ENCODE results near the gene EHBP1.

The EHBP1 gene

GRCh38 chr2:62817995-62818713 lies 112.6 kb downstream of the EHBP1 start:
- Histone ChIP-seq H3K27me3 (ENCODE audit: insufficient read depth, insufficient read length) (no peaks in the 10 kb centered on the region), H3K9me3 (ENCODE audit: insufficient read depth, low read length) (no peaks in the 10 kb centered on the region), H3K4me1 (ENCODE audit: insufficient read depth, insufficient read length) (no peaks in the 10 kb centered on the region), H3K36me3 (ENCODE audit: insufficient read depth, insufficient read length, low read length) (no peaks in the 10 kb centered on the region), H3K4me3 (ENCODE audit: insufficient read length, low read depth) (no peak overlapping the region), H3K9ac (ENCODE audit: insufficient read length, low read depth) (no peak overlapping the region)
- no peak for DNase-seq (ENCODE audit: low read depth, low spot score)
- TF ChIP-seq SUZ12 (IDR thresholded peaks at IDR 0.05; ENCODE audit: extremely low read depth, insufficient read depth, insufficient read length) (no peak), ZNF274 (IDR thresholded peaks at IDR 0.05; ENCODE audit: low read depth, low read length) (no peak), YY1 (IDR thresholded peaks at IDR 0.05; ENCODE audit: insufficient read depth, insufficient read length) (no peak)

- no peaks in the 10 kb centered on the region for H3K27me3 ChIP-seq (ENCODE audit: insufficient read depth, insufficient read length)
- H3K9ac ChIP-seq (ENCODE audit: insufficient read length, low read depth): no peak overlapping the region
- H3K9me3 ChIP-seq (ENCODE audit: insufficient read depth, low read length): no peaks in the 10 kb centered on the region
- H3K36me3 ChIP-seq (ENCODE audit: insufficient read depth, insufficient read length, low read length): peaks cover 3% of the 10 kb centered on the region
- DNase-seq (ENCODE audit: low read depth, low spot score): no peak
- H3K4me3 ChIP-seq (ENCODE audit: insufficient read length, low read depth): no peak overlapping the region
- TF ChIP-seq ZNF274 (IDR thresholded peaks at IDR 0.05; ENCODE audit: low read depth, low read length) (no peak), YY1 (IDR thresholded peaks at IDR 0.05; ENCODE audit: insufficient read depth, insufficient read length) (no peak), SUZ12 (IDR thresholded peaks at IDR 0.05; ENCODE audit: extremely low read depth, insufficient read depth, insufficient read length) (no peak)
- no peaks in the 10 kb centered on the region for H3K4me1 ChIP-seq (ENCODE audit: insufficient read depth, insufficient read length)
These were observed 117.0 kb downstream of the EHBP1 start for GRCh38 chr2:62822549-62822948.

GRCh38 chr2:62824388-62824787 lies 118.9 kb downstream of the EHBP1 start:
- H3K27me3 ChIP-seq (ENCODE audit: insufficient read depth, insufficient read length): no peaks in the 10 kb centered on the region
- H3K4me3 ChIP-seq (ENCODE audit: insufficient read length, low read depth): no peak overlapping the region
- H3K4me1 ChIP-seq (ENCODE audit: insufficient read depth, insufficient read length): no peaks in the 10 kb centered on the region
- no peak for DNase-seq (ENCODE audit: low read depth, low spot score)
- no peaks in the 10 kb centered on the region for H3K9me3 ChIP-seq (ENCODE audit: insufficient read depth, low read length)
- H3K9ac ChIP-seq (ENCODE audit: insufficient read length, low read depth): no peak overlapping the region
- peaks cover 3% of the 10 kb centered on the region for H3K36me3 ChIP-seq (ENCODE audit: insufficient read depth, insufficient read length, low read length)
- no peak for TF ChIP-seq YY1 (IDR thresholded peaks at IDR 0.05; ENCODE audit: insufficient read depth, insufficient read length)
- TF ChIP-seq SUZ12 (IDR thresholded peaks at IDR 0.05; ENCODE audit: extremely low read depth, insufficient read depth, insufficient read length): no peak

- Histone ChIP-seq H3K27me3 (ENCODE audit: insufficient read depth, insufficient read length) (no peaks in the 10 kb centered on the region), H3K9ac (ENCODE audit: insufficient read length, low read depth) (no peak overlapping the region), H3K9me3 (ENCODE audit: insufficient read depth, low read length) (no peaks in the 10 kb centered on the region; the same call in 1 of the 2 replicates), H3K4me1 (ENCODE audit: insufficient read depth, insufficient read length) (no peaks in the 10 kb centered on the region), H3K4me3 (ENCODE audit: insufficient read length, low read depth) (no peak overlapping the region), H3K36me3 (ENCODE audit: insufficient read depth, insufficient read length, low read length) (peaks cover 3% of the 10 kb centered on the region)
- no peak for TF ChIP-seq SUZ12 (IDR thresholded peaks at IDR 0.05; ENCODE audit: extremely low read depth, insufficient read depth, insufficient read length)
- TF ChIP-seq YY1 (IDR thresholded peaks at IDR 0.05; ENCODE audit: insufficient read depth, insufficient read length): no peak
- no peak for TF ChIP-seq ZNF274 (IDR thresholded peaks at IDR 0.05; ENCODE audit: low read depth, low read length)
- no peak for DNase-seq (ENCODE audit: low read depth, low spot score)
These were observed 120.6 kb downstream of the EHBP1 start for GRCh38 chr2:62826141-62826540.

- no peaks in the 10 kb centered on the region for H3K4me1 ChIP-seq (ENCODE audit: insufficient read depth, insufficient read length)
- H3K36me3 ChIP-seq (ENCODE audit: insufficient read depth, insufficient read length, low read length): peaks cover 3% of the 10 kb centered on the region
- H3K27me3 ChIP-seq (ENCODE audit: insufficient read depth, insufficient read length): no peaks in the 10 kb centered on the region
These were observed 121.6 kb downstream of the EHBP1 start for GRCh38 chr2:62826953-62827675.

GRCh38 chr2:62831729-62832128 lies 126.2 kb downstream of the EHBP1 start:
- Histone ChIP-seq H3K36me3 (ENCODE audit: insufficient read depth, insufficient read length, low read length) (peaks cover 3% of the 10 kb centered on the region), H3K9me3 (ENCODE audit: insufficient read depth, low read length) (peaks cover 11% of the 10 kb centered on the region; the same call in 1 of the 2 replicates), H3K4me3 (ENCODE audit: insufficient read length, low read depth) (no peak overlapping the region), H3K4me1 (ENCODE audit: insufficient read depth, insufficient read length) (no peaks in the 10 kb centered on the region), H3K9ac (ENCODE audit: insufficient read length, low read depth) (no peak overlapping the region), H3K27me3 (ENCODE audit: insufficient read depth, insufficient read length) (no peaks in the 10 kb centered on the region)
- no peak for DNase-seq (ENCODE audit: low read depth, low spot score)
- TF ChIP-seq YY1 (IDR thresholded peaks at IDR 0.05; ENCODE audit: insufficient read depth, insufficient read length) (no peak), SUZ12 (IDR thresholded peaks at IDR 0.05; ENCODE audit: extremely low read depth, insufficient read depth, insufficient read length) (no peak), ZNF274 (IDR thresholded peaks at IDR 0.05; ENCODE audit: low read depth, low read length) (no peak)

More at GRCh38 chr2:62826953-62827675, 121.6 kb downstream of the EHBP1 start:
- TF ChIP-seq YY1 (IDR thresholded peaks at IDR 0.05; ENCODE audit: insufficient read depth, insufficient read length) (no peak), ZNF274 (IDR thresholded peaks at IDR 0.05; ENCODE audit: low read depth, low read length) (no peak), SUZ12 (IDR thresholded peaks at IDR 0.05; ENCODE audit: extremely low read depth, insufficient read depth, insufficient read length) (no peak)
- no peak overlapping the region for H3K9ac ChIP-seq (ENCODE audit: insufficient read length, low read depth)
- H3K9me3 ChIP-seq (ENCODE audit: insufficient read depth, low read length): no peaks in the 10 kb centered on the region; the same call in 1 of the 2 replicates
- H3K4me3 ChIP-seq (ENCODE audit: insufficient read length, low read depth): no peak overlapping the region
- DNase-seq (ENCODE audit: low read depth, low spot score): no peak
